H9 (cell line): Measurements from ENCODE around the gene TRIM67. TPM values are rescaled to one million over a fixed set of nuclear protein-coding genes. Genes with fewer than 3 reads are reported as not detected.

Experiments used
- DNase-seq: peaks from one replicate; pipeline ENCODE4 v3.0.0-alpha.2; 2017
- H2AFZ ChIP-seq: one replicate; pipeline ENCODE4 v1.6.1; 2013; ENCODE audit warnings: mild to moderate bottlenecking, low read length, control low read depth, moderate library complexity
- H2AK5ac ChIP-seq: 2 replicates; pipeline ENCODE4 v1.6.1; 2013; ENCODE audit warnings: low read length, control low read depth, mixed read lengths; ENCODE audit not compliant: insufficient read length
- H2BK120ac ChIP-seq: one replicate; pipeline ENCODE4 v1.6.1; 2013; ENCODE audit warnings: low read depth, mild to moderate bottlenecking, low read length, control low read depth, inconsistent platforms; ENCODE audit not compliant: poor library complexity, severe bottlenecking
- H2BK12ac ChIP-seq: 2 replicates; pipeline ENCODE4 v1.6.1; 2013; ENCODE audit warnings: low read length, control low read depth, mixed read lengths, low read depth; ENCODE audit not compliant: insufficient read length
- H2BK15ac ChIP-seq: 2 replicates; pipeline ENCODE4 v1.6.1; 2013; ENCODE audit warnings: low read depth, low read length, control low read depth
- H2BK20ac ChIP-seq: one replicate; pipeline ENCODE4 v1.6.1; 2013; ENCODE audit warnings: low read depth, mild to moderate bottlenecking, low read length, control low read depth, inconsistent platforms; ENCODE audit not compliant: poor library complexity, severe bottlenecking
- H2BK5ac ChIP-seq: 2 replicates; pipeline ENCODE4 v1.6.1; 2013; ENCODE audit warnings: low read length, control low read depth, mixed read lengths; ENCODE audit not compliant: insufficient read length
- H3K14ac ChIP-seq: 2 replicates; pipeline ENCODE4 v1.6.1; 2013; ENCODE audit warnings: low read length, control low read depth; ENCODE audit not compliant: insufficient read depth
- H3K18ac ChIP-seq: 2 replicates; pipeline ENCODE4 v1.6.1; 2013; ENCODE audit warnings: low read depth, mild to moderate bottlenecking, mixed read lengths, low read length, control low read depth; ENCODE audit not compliant: insufficient read length
- H3K23ac ChIP-seq: 2 replicates; pipeline ENCODE4 v1.6.1; 2013; ENCODE audit warnings: low read length, control low read depth, mixed read lengths, low read depth; ENCODE audit not compliant: insufficient read length
- H3K23me2 ChIP-seq: 2 replicates; pipeline ENCODE4 v1.6.1; 2013; ENCODE audit warnings: low read depth, mild to moderate bottlenecking, mixed read lengths, low read length, control low read depth; ENCODE audit not compliant: insufficient read length, poor library complexity, severe bottlenecking
- H3K27ac ChIP-seq: 2 replicates; pipeline ENCODE4 v1.5.1; 2013; ENCODE audit warnings: low read length, control low read depth, mixed read lengths, low read depth; ENCODE audit not compliant: insufficient read length
- H3K27me3 ChIP-seq: 2 replicates; pipeline ENCODE4 v1.6.1; 2013; ENCODE audit warnings: low read length, control low read depth, inconsistent platforms; ENCODE audit not compliant: insufficient read depth
- H3K4ac ChIP-seq: 2 replicates; pipeline ENCODE4 v1.6.1; 2013; ENCODE audit warnings: low read depth, mild to moderate bottlenecking, control low read depth, inconsistent platforms, low read length, moderate library complexity
- H3K4me1 ChIP-seq: 2 replicates; pipeline ENCODE4 v1.6.1; 2013; ENCODE audit warnings: low read length, control low read depth, inconsistent platforms; ENCODE audit not compliant: insufficient read depth
- H3K4me2 ChIP-seq: 2 replicates; pipeline ENCODE4 v1.6.1; 2013; ENCODE audit warnings: low read length, control low read depth, mixed read lengths; ENCODE audit not compliant: insufficient read length, insufficient read depth
- H3K56ac ChIP-seq: 2 replicates; pipeline ENCODE4 v1.6.1; 2013; ENCODE audit warnings: low read depth, mild to moderate bottlenecking, mixed read lengths, low read length, control low read depth; ENCODE audit not compliant: insufficient read length
- H3K79me1 ChIP-seq: 2 replicates; pipeline ENCODE4 v1.6.1; 2013; ENCODE audit warnings: low read depth, mild to moderate bottlenecking, moderate library complexity, low read length, control low read depth, inconsistent platforms; ENCODE audit not compliant: insufficient read depth, poor library complexity, severe bottlenecking
- H3K79me2 ChIP-seq: 2 replicates; pipeline ENCODE4 v1.6.1; 2013; ENCODE audit warnings: low read length, control low read depth, inconsistent platforms; ENCODE audit not compliant: insufficient read depth
- H3K9ac ChIP-seq: 2 replicates; pipeline ENCODE4 v1.6.1; 2013; ENCODE audit warnings: low read length, control low read depth, mixed read lengths; ENCODE audit not compliant: insufficient read length; ENCODE audit errors: extremely low read depth
- H3K9me3 ChIP-seq: one replicate; pipeline ENCODE4 v1.6.1; 2013; ENCODE audit warnings: low read depth, low read length, inconsistent platforms; ENCODE audit not compliant: control insufficient read depth
- H3T11ph ChIP-seq: one replicate; pipeline ENCODE4 v1.6.1; 2013; ENCODE audit warnings: mild to moderate bottlenecking, low read length, control low read depth, inconsistent platforms
- H4K20me1 ChIP-seq: one replicate; pipeline ENCODE4 v1.6.1; 2013; ENCODE audit not compliant: control insufficient read depth, insufficient read length, insufficient read depth
- H4K5ac ChIP-seq: 2 replicates; pipeline ENCODE4 v1.6.1; 2013; ENCODE audit warnings: low read depth, mild to moderate bottlenecking, mixed read lengths, low read length, control low read depth; ENCODE audit not compliant: insufficient read length
- H4K8ac ChIP-seq: replicated peaks from 2 replicates; pipeline ENCODE4 v1.6.1; 2013; ENCODE audit warnings: low read length, control low read depth, mixed read lengths, low read depth; ENCODE audit not compliant: insufficient read length
- H4K91ac ChIP-seq: 2 replicates; pipeline ENCODE4 v1.6.1; 2013; ENCODE audit warnings: low read depth, mild to moderate bottlenecking, moderate library complexity, mixed read lengths, low read length, control low read depth; ENCODE audit not compliant: insufficient read length
- H3K27ac Mint-ChIP-seq, 3 experiments: 2 replicates in 2 of 3; 3 replicates in 1 of 3; pipeline ENCODE4 v1.8.0; 2020 to 2021; ENCODE audit warnings: mixed read lengths in 3 of 3, mild to moderate bottlenecking in 1 of 3, moderate library complexity in 1 of 3
- H3K27me3 Mint-ChIP-seq: 2 replicates; pipeline ENCODE4 v1.8.0; 2021; ENCODE audit warnings: low read depth, mild to moderate bottlenecking, moderate library complexity, mixed read lengths
- H3K36me3 Mint-ChIP-seq, 3 experiments: 2 replicates in 2 of 3; 3 replicates in 1 of 3; pipeline ENCODE4 v1.8.0; 2020 to 2021; ENCODE audit warnings: low read depth in 3 of 3, mixed read lengths in 3 of 3; ENCODE audit not compliant: insufficient read depth in 1 of 3
- H3K4me1 Mint-ChIP-seq, 2 experiments: 2 replicates each; pipeline ENCODE4 v1.8.0; 2020; ENCODE audit warnings: mixed read lengths in 2 of 2
- H3K4me3 Mint-ChIP-seq, 2 experiments: 2 replicates in 1 of 2; 3 replicates in 1 of 2; pipeline ENCODE4 v1.8.0; 2020 to 2021; ENCODE audit warnings: mild to moderate bottlenecking in 2 of 2, mixed read lengths in 2 of 2, moderate library complexity in 1 of 2
- H3K9me3 Mint-ChIP-seq, 2 experiments: 2 replicates in 1 of 2; 3 replicates in 1 of 2; pipeline ENCODE4 v1.8.0; 2020; ENCODE audit warnings: mild to moderate bottlenecking in 2 of 2, mixed read lengths in 2 of 2, moderate library complexity in 1 of 2
- WGBS: extraction: QIAGEN DNeasy Blood & Tissue Kit; methylation state at CpG from one replicate; pipeline ENCODE4 v1.1.7; 2013; ENCODE audit warnings: missing lambda C conversion rate, low lambda C conversion rate, mixed read lengths; ENCODE audit not compliant: insufficient read length; ENCODE audit errors: extremely low coverage; 5-methylcytosine and 5-hydroxymethylcytosine counted together
- total RNA-seq: library from RNA; stranded (reverse); gene quantifications from 2 replicates; pipeline ENCODE4 v1.2.1, GENCODE V29; 2021
- TF ChIP-seq, protein P1 (sequence below): fragments of 200-600 bp; sonication (generic); conservative IDR thresholded peaks from 3 replicates; pipeline ENCODE4 v1.8.0; 2021; ENCODE audit warnings: antibody characterized with exemption, mild to moderate bottlenecking

TRIM67 gene
- total RNA-seq, 1 experiment from 2014 or later, result not detected

DNA sequence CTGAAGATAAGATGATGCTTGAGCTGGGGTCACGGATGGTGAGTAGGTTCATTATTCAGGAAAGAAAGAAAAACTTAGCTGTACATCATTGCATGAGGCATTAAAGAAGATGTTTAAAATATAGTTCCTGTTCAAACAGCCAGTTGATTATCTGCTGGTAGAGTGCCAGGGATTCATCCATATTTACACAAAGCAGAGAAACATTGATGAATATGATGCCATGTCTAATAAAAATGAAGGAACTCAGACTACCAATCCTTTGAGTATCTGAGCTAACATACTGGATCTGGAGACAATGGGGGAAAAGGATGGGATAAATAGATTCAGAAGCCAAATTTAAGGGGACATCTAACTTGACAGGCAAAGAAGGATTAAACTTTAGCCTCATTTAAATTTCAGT, 14.6 kb downstream of the TRIM67 start:
- no CpG with 5 or more reads among the region's 1 CpG for WGBS
- Histone ChIP-seq H3K9ac (no peak overlapping the region), H3K14ac (no peak overlapping the region)

More for the DNA sequence above, 14.6 kb downstream of the TRIM67 start:
- Histone ChIP-seq H3K4ac (no peak overlapping the region), H2BK15ac (no peak overlapping the region), H3K79me2 (no peaks in the 10 kb centered on the region), H2AK5ac (no peak overlapping the region), H3K27me3 (peaks cover 2% of the 10 kb centered on the region; the same call in 1 of the 2 replicates), H4K5ac (no peak overlapping the region), H4K8ac (no peak overlapping the region), H2AFZ (no peak overlapping the region), H3T11ph (no peak overlapping the region), H2BK12ac (no peak overlapping the region), H3K23ac (no peak overlapping the region), H2BK20ac (no peak overlapping the region), H3K4me2 (no peak overlapping the region), H3K23me2 (no peaks in the 10 kb centered on the region), H3K56ac (no peak overlapping the region), H4K91ac (no peak overlapping the region), H4K20me1 (no peaks in the 10 kb centered on the region), H2BK120ac (no peak overlapping the region), H3K79me1 (no peaks in the 10 kb centered on the region), H3K27ac (no peak overlapping the region), H3K18ac (no peak overlapping the region), H3K4me1 (no peaks in the 10 kb centered on the region), H3K9me3 (no peaks in the 10 kb centered on the region), H2BK5ac (no peak overlapping the region)
- H3K27ac Mint-ChIP-seq, result no peak overlapping the region
- peaks cover 5 to 12% of the 10 kb centered on the region in 2 experiments; a peak in 3 of 5 replicates for H3K9me3 Mint-ChIP-seq
- H3K4me1 Mint-ChIP-seq, result peaks cover 0 to 15% of the 10 kb centered on the region in 2 experiments; a peak in 3 of 4 replicates
- peaks cover 99% of the 10 kb centered on the region for H3K27me3 Mint-ChIP-seq
- TF ChIP-seq, protein P1, sequence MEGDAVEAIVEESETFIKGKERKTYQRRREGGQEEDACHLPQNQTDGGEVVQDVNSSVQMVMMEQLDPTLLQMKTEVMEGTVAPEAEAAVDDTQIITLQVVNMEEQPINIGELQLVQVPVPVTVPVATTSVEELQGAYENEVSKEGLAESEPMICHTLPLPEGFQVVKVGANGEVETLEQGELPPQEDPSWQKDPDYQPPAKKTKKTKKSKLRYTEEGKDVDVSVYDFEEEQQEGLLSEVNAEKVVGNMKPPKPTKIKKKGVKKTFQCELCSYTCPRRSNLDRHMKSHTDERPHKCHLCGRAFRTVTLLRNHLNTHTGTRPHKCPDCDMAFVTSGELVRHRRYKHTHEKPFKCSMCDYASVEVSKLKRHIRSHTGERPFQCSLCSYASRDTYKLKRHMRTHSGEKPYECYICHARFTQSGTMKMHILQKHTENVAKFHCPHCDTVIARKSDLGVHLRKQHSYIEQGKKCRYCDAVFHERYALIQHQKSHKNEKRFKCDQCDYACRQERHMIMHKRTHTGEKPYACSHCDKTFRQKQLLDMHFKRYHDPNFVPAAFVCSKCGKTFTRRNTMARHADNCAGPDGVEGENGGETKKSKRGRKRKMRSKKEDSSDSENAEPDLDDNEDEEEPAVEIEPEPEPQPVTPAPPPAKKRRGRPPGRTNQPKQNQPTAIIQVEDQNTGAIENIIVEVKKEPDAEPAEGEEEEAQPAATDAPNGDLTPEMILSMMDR, result no peak
- no peak overlapping the region for H3K4me3 Mint-ChIP-seq
- no peaks in the 10 kb centered on the region for H3K36me3 Mint-ChIP-seq
- DNase-seq, result no peak
